Measurements from ENCODE around the gene ENOX1.

The ENOX1 gene

DNA sequence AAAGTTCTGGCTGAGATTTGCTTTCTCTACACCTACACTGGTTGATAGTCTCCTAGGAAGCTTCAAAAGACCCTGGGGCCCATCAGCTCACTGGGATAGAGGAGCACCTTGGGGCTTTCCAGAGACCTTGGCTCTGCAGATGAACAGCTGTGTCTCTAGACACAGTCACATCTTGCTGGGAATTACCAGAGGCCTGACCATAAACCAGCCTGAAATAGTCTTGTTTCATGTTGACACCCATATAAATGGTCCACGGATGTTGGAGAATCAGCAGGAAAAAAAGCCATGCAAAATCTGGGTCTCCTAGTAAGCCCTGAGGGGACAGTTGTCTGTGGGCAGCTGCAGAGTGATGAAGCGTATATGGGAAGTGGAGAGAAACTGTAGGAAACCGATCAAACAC is 555.8 kb downstream of the ENOX1 start:
- no peak for DNase-seq

DNA sequence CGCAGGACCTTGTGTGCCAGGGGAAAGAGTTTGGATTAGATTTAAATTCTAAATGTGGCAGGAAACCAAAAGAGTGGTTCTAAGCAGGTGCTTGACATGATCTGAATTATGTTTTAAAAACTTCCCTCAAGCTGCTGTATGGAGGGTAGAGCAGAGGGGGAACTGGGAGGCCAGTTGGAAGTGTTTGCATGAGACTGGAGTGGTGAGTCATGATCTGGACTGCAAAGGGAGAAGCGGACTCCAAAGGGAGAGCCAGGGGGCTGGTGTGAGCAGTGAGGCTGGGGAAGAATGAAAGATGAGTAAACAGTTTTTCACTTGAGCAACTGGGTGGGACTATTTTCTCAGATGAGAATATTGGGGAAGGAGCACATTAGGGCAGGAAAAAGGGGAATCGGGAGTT is 557.3 kb downstream of the ENOX1 start:
- DNase-seq = no peak

- DNase-seq = no peak
Measured at GRCh38 chr13:43227721-43228120, 559.1 kb downstream of the ENOX1 start.

- DNase-seq = no peak
Measured at GRCh38 chr13:43223216-43223615, 563.6 kb downstream of the ENOX1 start.

GRCh38 chr13:43222086-43222485 is 564.7 kb downstream of the ENOX1 start:
- DNase-seq = no peak

- no peak for DNase-seq
Measured at GRCh38 chr13:43221611-43222010, 565.2 kb downstream of the ENOX1 start.

DNA sequence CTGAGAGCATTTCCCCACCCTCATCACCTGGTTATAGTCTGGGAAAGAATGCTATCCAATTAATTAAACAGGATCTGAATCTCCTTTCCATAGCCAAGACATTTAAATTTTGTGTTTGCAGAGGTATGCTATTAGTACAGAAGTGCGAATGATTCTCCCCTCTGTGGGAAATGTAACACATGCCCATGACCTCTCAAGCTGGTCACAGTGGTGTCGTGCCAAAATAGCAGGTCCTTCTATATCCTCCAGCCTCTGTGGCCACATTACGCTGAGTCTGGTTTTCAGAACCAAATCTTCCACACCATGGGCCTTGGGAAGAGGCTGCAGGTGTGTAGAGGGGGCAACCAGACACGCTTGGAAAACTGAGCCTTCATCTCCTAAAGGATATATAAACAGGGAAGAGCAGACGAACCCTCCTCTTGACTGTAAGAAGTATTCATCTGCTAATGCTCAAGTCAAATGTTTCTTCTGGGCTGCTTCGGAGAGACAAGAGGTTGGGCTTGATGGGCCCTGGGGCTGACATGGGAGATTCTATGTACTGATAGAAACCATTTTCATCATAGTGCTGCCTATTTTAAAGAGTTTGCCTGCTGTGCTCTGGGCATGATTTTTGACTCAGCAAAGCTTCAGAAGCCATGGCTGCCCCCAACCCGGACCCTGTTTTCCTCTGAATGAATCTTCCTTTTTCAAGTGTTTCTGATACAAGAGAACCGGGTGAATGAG is 565.7 kb downstream of the ENOX1 start:
- DNase-seq = no peak

GRCh38 chr13:43214124-43214523 is 572.6 kb downstream of the ENOX1 start:
- DNase-seq = no peak

DNA sequence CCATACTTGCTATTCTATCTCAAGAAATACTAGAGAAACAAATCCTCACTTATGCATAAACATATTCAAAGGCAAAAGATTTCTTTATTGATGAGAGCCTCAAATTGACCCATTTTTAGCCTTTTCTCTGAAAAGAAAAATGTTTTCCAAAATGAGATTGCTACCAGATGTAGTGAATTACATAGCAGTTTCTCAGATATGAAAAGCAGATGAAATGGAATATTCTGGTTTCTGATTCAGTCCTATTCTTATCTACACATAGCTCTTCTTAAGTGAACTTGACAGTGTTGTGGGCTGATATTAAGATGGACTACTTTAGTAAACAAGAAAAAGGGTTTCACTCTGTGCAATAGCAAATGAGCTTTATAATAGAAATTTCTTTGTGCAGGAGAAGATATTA is 579.9 kb downstream of the ENOX1 start:
- no peak for DNase-seq

GRCh38 chr13:43205416-43205815 is 581.4 kb downstream of the ENOX1 start:
- no peak for DNase-seq

DNA sequence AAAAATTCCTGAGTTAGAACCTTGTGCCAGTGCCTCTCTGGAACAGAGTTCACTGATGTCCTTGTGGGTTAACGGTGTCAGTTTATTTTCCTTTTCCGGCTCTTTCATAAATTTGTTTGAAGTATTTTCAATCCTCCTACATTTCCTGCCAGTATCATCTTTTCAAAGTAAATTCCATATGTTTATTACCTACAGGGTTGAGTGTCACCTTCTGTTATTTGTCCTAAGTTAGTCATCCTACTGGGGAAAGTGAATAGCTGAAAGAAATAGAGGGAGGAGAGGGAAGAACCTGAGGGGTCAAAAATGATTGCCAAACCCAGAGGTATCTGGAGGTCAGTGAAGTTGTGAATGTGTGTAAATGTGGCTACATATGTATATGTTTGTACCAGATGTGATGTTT is 582.2 kb downstream of the ENOX1 start:
- DNase-seq = no peak

- no peak for DNase-seq
Measured at GRCh38 chr13:43203781-43204180, 583.0 kb downstream of the ENOX1 start.

GRCh38 chr13:43200736-43201135 is 586.0 kb downstream of the ENOX1 start:
- DNase-seq = no peak

DNA sequence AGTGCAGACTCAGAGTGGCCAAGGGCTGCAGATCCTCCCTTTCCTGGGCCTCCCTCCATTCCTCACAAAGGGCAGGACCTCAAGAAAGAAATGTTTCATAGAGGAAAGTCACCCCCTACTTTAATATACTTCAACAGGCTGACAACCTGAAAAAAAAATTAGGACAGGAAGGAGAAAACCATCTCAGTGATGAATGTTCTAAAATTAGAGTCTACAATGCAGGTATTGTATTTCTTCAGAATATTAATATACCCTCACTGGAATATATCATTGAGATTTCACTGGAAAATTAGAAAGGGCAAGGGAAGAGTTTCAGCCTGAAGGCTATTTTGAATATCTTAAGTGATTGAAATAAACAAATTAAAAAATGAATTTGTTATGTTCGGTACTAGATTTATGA is 586.5 kb downstream of the ENOX1 start:
- no peak for DNase-seq

GRCh38 chr13:43196750-43197370 is 589.9 kb downstream of the ENOX1 start:
- no peak for DNase-seq

DNA sequence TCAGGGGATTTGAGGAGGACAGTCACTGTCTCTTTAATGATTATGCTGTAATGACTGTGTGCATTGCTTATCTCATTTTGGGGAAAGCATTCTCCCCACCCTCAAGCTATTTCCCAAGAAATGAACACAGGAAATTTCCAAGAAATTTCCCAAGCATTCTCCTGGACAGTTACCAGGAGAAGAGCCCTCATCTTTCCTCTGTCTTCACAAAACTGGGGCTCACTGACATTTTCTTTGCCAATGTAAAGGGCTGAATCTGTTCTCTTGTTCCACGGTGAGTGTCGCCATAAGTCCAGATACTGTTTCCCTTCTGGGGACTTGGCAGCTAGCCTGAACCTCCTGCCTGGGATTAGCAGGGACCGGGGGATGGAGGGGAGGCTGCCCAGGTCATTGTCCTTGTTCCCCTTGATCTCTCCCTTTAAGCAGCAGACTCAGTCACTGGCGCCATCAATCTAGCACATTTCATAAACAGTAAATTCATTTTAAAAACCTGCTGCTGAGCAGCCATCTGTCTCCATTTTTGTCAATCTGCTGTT is 590.6 kb downstream of the ENOX1 start:
- DNase-seq = no peak

DNA sequence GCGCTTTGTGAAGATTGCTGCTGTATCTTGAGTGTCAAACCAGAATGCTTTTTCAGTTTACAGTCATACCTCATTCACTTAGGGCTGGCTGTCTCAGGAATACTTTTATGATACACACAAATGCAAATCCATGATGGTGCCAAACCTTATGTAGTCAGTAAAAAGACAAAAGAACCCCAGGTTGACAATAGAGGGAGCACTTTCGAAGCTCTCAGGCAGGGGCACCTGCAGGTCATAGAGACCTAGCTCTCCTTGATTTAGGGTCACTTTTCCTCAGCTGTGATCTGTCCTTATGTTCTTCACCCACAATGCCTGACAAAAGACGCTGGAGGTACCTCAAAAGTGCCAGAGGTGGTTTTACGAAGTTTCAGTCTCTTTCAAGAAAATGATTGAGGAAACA is 591.2 kb downstream of the ENOX1 start:
- DNase-seq = no peak

GRCh38 chr13:43195112-43195511 is 591.7 kb downstream of the ENOX1 start:
- DNase-seq = no peak

GRCh38 chr13:43193789-43194420 is 592.9 kb downstream of the ENOX1 start:
- no peak for DNase-seq

DNA sequence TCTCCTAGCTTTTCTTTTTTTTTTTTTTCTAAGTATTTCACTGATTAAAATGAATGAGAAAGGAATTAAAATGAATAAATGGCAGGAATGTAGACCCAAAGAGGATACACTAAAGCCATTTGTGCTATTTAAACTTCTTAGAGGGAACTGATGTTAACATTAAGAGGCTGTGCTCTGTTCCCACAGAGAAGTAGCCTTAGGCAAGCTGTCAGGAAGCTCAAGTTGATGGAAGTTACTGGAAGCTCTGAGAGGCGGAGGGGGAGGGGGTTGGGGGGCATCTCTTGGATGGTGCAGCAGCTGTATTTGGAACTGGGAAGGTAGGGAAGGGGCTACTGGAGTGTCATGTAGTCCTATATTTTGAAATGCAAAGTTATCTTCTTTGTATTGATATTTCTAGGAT is 595.2 kb downstream of the ENOX1 start:
- DNase-seq = no peak

DNA sequence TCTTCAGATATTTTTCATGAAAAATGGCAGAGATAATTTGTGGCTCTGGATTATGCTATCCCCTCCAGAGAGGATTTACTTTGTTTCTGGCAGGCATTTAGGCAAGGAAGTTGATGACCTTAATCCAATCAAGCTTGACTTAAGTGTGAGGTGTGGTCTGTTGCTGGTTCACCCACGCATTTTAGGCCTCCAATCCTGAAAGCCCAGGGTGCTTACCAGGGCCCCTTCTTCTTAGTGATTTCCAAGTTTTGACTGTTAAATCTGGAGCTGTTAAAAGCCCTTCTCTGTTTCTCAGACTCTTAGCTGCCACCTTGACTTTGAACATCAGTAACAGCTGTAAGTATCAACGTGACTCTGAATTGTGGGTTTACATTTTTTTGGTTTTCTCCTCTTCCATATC is 601.5 kb downstream of the ENOX1 start:
- no peak for DNase-seq

- no peak for DNase-seq
Measured at GRCh38 chr13:43180837-43181236, 605.9 kb downstream of the ENOX1 start.

GRCh38 chr13:43180036-43180660 is 606.6 kb downstream of the ENOX1 start:
- no peak for DNase-seq

- no peak for DNase-seq
Measured at GRCh38 chr13:43171489-43171888, 615.3 kb downstream of the ENOX1 start.
